Activated effector memory CD4-positive, alpha-beta T cell treated with anti-CD3 and anti-CD28 coated beads, Interleukin-2, amount 50 U/mL, for 16 hours (primary cell): ENCODE results near the gene AFF1.

Experiments
- DNase-seq: peaks from one replicate; pipeline ENCODE4 v3.0.0-alpha.2; 2020

Gene AFF1

DNA sequence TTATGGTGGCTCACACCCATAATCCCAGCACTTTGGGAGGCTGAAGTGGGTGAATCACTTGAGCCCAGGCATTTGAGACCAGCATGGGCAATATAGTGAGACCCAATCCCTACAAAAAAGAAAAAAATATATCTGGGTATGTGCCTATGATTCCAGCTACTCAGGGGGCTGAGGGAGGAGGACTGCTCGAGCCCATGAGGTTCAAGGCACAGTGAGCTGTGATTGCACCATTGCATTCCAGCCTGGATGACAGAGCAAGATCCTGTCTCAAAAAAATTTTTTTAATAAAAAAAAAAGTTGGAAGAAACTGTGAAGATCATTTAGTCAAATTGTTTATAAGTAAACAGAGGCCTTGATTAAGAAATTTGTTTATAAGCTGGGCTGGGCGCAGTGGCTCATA, 246.0 kb downstream of the AFF1 start:
- no peak for DNase-seq

DNA sequence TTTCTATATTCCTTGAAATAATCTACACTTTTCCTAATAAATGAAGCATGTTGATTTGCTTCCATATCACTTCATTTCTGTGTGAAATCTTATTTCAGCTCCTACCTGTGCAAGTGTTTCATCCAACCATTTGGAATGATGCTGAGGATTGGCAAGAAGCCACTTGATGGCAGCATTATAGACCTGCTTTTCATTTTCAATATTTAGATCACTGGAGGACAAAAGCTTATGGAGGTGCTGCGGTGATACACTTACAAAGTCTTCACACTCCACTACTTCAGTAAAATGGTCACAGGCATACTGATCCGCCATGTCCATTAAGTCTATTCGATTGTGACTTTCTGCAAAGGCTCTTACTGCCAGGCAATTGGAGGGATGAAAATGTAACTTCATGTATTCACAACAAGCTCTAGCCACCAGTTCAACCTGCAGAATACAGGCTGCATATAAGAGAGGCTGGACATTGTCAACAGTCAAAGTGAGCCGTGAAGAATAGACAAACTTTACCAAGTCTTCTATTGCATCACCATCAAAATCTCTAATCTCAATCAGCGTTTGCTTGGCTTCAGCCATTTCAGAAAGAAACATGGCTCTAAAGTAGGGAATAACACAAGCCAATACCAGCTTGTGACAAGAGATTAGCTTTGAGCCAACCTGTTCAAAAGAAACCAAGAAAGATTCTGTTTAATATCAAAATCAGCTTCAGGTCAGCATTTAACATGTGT, 250.5 kb downstream of the AFF1 start:
- no peak for DNase-seq

DNA sequence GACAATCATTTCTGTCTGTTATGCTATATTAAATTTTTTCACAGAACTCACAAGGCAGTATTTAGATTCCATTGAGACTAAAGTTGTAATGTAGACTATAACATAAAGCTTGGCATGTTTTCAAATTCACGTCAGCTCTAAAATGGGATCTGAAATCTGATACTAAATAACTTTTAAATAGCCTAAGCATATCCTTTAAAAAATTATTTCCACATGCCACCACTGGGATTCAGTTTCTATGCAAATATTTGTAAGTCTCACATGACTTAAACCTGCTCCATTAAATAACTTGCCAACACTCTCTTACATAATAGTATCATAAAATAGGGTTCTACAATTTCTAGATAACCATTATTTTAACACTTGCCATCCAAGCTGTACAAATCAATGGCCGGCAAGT, 253.2 kb downstream of the AFF1 start:
- no peak for DNase-seq

DNA sequence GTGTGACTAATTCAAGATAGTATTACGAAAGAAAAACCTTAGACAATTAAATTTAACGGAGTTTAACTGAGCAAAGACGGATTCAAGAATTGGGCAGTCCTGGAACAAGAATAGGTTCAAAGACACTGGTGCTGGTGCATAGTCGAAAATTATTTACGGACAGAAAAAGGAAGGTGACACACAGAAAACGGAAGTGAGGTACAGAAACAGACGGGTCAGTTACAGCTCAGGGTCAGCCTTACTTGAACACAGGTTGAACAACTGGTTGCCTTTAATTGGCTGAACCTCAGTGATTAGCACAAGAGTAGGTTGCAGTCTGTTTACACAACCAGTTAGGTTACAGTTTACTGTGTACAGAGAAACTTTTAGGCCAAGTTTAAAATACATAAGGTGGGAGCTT, 254.1 kb downstream of the AFF1 start:
- no peak for DNase-seq
